SKM-1 treated with dmso at 0.1 percent for 144 hours (cell line): Measurements from ENCODE around the gene SNX25.
"Not testable (repeated sequence)": the region's sequence is repeated elsewhere in the genome, so short reads cannot be mapped to it uniquely, and the experiment has no call there.

Experiments used
- DNase-seq: peaks from one replicate; lab custom pipeline; 2025; ENCODE audit not compliant: unreplicated experiment; lab: John Stamatoyannopoulos, UW

The SNX25 gene

GRCh38 chr4:185204238-185204910, 5.0 kb upstream of the SNX25 start:
- no peak for DNase-seq

GRCh38 chr4:185205073-185205472, 4.3 kb upstream of the SNX25 start:
- DNase-seq: not testable (repeated sequence)

- no peak for DNase-seq
Observed at GRCh38 chr4:185205697-185206342, 3.6 kb upstream of the SNX25 start.

- DNase-seq: no peak
Observed at GRCh38 chr4:185207466-185207865, 1.9 kb upstream of the SNX25 start.

GRCh38 chr4:185209852-185210101, 379 bp downstream of the SNX25 start:
- not testable (repeated sequence) for DNase-seq

GRCh38 chr4:185210102-185210981, 944 bp downstream of the SNX25 start:
- no peak for DNase-seq

GRCh38 chr4:185211035-185211434, 1.6 kb downstream of the SNX25 start:
- no peak for DNase-seq

GRCh38 chr4:185211641-185212040, 2.2 kb downstream of the SNX25 start:
- DNase-seq: no peak

- no peak for DNase-seq
Observed at GRCh38 chr4:185212581-185212980, 3.2 kb downstream of the SNX25 start.

- DNase-seq: peak; percentile 66
Observed at GRCh38 chr4:185213877-185214276, 4.5 kb downstream of the SNX25 start.

- no peak for DNase-seq
Observed at GRCh38 chr4:185215261-185215660, 5.9 kb downstream of the SNX25 start.

- DNase-seq: no peak
Observed at GRCh38 chr4:185217408-185217975, 8.1 kb downstream of the SNX25 start.

GRCh38 chr4:185218312-185218711, 8.9 kb downstream of the SNX25 start:
- DNase-seq: no peak

- DNase-seq: no peak
Observed at GRCh38 chr4:185219551-185220344, 10.3 kb downstream of the SNX25 start.

GRCh38 chr4:185221491-185221890, 12.1 kb downstream of the SNX25 start:
- DNase-seq: no peak

GRCh38 chr4:185221912-185222311, 12.5 kb downstream of the SNX25 start:
- no peak for DNase-seq

- no peak for DNase-seq
Observed at GRCh38 chr4:185222598-185222997, 13.2 kb downstream of the SNX25 start.

- DNase-seq: no peak
Observed at GRCh38 chr4:185224597-185224996, 15.2 kb downstream of the SNX25 start.

GRCh38 chr4:185225940-185226339, 16.5 kb downstream of the SNX25 start:
- no peak for DNase-seq

GRCh38 chr4:185227131-185227551, 17.7 kb downstream of the SNX25 start:
- no peak for DNase-seq

GRCh38 chr4:185227713-185228278, 18.4 kb downstream of the SNX25 start:
- DNase-seq: no peak
